Endothelial cell of umbilical vein (primary cell): ENCODE measurements around the gene GMCL1.

Source experiments
- EZH2 ChIP-seq: IDR thresholded peaks from 2 replicates; pipeline ENCODE4 v1.6.1; 2012; ENCODE audit warnings: borderline replicate concordance, low read depth, mild to moderate bottlenecking, moderate library complexity, low read length, inconsistent platforms; ENCODE audit not compliant: severe bottlenecking
- FOS ChIP-seq: IDR thresholded peaks from 2 replicates; pipeline ENCODE4 v1.6.1; 2011; ENCODE audit warnings: mild to moderate bottlenecking, low read length, moderate library complexity, borderline replicate concordance; ENCODE audit not compliant: insufficient read depth
- GATA2 ChIP-seq: IDR thresholded peaks from 2 replicates; pipeline ENCODE4 v1.7.0; 2011; ENCODE audit warnings: low read depth, mild to moderate bottlenecking, moderate library complexity, mixed read lengths, low read length; ENCODE audit not compliant: insufficient read length, insufficient read depth
- JUN ChIP-seq: IDR thresholded peaks from 2 replicates; pipeline ENCODE4 v1.6.1; 2011; ENCODE audit warnings: borderline replicate concordance, low read depth; ENCODE audit not compliant: insufficient read length, insufficient read depth
- MYC ChIP-seq: IDR thresholded peaks from one replicate; pipeline ENCODE4 v1.6.1; 2011; ENCODE audit warnings: mild to moderate bottlenecking, low read depth, low read length
- POLR2A ChIP-seq: IDR thresholded peaks from 2 replicates; pipeline ENCODE4 v1.6.1; 2012; ENCODE audit warnings: low read depth, mild to moderate bottlenecking, control low read depth, low read length
- POLR2AphosphoS5 ChIP-seq: IDR thresholded peaks from 2 replicates; pipeline ENCODE4 v1.6.1; 2012; ENCODE audit warnings: low read depth, mild to moderate bottlenecking, control low read depth, low read length, moderate library complexity; ENCODE audit not compliant: insufficient read depth
- TF ChIP-seq, protein P1 (sequence below), 2 donors: IDR thresholded peaks; 1 replicate in 1 of 2; 2 replicates in 1 of 2; pipeline ENCODE4 v1.5.1; 2011; ENCODE audit warnings: low read length in 2 of 2, mild to moderate bottlenecking in 2 of 2, moderate library complexity in 2 of 2, control low read depth in 1 of 2, inconsistent platforms in 1 of 2, low read depth in 1 of 2; ENCODE audit not compliant: insufficient read depth in 1 of 2; ENCODE audit errors: extremely low read depth in 1 of 2
- TF ChIP-seq, protein P2 (sequence below): IDR thresholded peaks from 2 replicates; pipeline ENCODE4 v1.6.1; 2011; ENCODE audit not compliant: insufficient read depth, insufficient read length

DNA sequence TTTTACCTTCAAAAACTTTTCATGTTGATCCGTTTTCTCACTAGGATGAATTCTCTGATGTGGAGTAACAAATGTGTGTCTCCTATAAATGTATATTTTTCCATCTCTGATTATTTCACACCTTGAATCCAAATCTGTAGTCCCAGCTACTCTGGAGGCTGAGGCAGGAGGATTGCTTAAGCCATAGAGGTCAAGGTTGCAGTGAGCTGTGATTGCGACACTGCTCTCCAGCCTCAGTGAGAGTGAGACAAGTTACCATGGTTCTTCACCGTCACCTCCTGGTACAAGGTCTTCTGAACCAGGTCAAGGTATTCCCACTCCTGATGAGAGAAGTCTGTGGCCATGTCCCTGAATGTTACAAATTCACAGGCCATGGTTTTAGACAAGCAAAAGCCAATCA is 15.1 kb downstream of the GMCL1 start:
- TF ChIP-seq, protein P1, sequence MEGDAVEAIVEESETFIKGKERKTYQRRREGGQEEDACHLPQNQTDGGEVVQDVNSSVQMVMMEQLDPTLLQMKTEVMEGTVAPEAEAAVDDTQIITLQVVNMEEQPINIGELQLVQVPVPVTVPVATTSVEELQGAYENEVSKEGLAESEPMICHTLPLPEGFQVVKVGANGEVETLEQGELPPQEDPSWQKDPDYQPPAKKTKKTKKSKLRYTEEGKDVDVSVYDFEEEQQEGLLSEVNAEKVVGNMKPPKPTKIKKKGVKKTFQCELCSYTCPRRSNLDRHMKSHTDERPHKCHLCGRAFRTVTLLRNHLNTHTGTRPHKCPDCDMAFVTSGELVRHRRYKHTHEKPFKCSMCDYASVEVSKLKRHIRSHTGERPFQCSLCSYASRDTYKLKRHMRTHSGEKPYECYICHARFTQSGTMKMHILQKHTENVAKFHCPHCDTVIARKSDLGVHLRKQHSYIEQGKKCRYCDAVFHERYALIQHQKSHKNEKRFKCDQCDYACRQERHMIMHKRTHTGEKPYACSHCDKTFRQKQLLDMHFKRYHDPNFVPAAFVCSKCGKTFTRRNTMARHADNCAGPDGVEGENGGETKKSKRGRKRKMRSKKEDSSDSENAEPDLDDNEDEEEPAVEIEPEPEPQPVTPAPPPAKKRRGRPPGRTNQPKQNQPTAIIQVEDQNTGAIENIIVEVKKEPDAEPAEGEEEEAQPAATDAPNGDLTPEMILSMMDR (IDR thresholded peaks at IDR 0.05; ENCODE audit: extremely low read depth in 1 of 2, insufficient read depth in 1 of 2, low read depth in 1 of 2, low read length in 2 of 2) = no peak
- TF ChIP-seq JUN (no peak), MYC (no peak), POLR2AphosphoS5 (no peak), FOS (no peak), EZH2 (no peak), POLR2A (no peak), GATA2 (no peak)
- TF ChIP-seq, protein P2, sequence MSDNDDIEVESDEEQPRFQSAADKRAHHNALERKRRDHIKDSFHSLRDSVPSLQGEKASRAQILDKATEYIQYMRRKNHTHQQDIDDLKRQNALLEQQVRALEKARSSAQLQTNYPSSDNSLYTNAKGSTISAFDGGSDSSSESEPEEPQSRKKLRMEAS = no peak
